Measurements from ENCODE around the gene CD151.

CD151 gene

GRCh38 chr11:868802-869201 lies 36.0 kb downstream of the CD151 start:
- no peak for TF ChIP-seq EZH2 (IDR thresholded peaks at IDR 0.05)
- TF ChIP-seq POLR2AphosphoS5 (IDR thresholded peaks at IDR 0.05; ENCODE audit: borderline replicate concordance, low read depth, low read length): no peak
- TF ChIP-seq FOXP2 (optimal IDR thresholded peaks at IDR 0.05; ENCODE audit: control extremely low read depth, extremely low read length, insufficient read depth): no peak
- Histone ChIP-seq H3K4me3 (no peak overlapping the region), H3K36me3 (ENCODE audit: insufficient read depth, low read length) (no peaks in the 10 kb centered on the region; the same call in 1 of the 2 replicates), H3K27ac (no peak overlapping the region), H3K9ac (ENCODE audit: insufficient read length) (no peak overlapping the region), H3K9me3 (ENCODE audit: low read depth, low read length) (no peaks in the 10 kb centered on the region)
- DNase-seq (ENCODE audit: low read depth, low spot score): no peak

- Histone ChIP-seq H3K4me3 (no peak overlapping the region), H3K9me3 (ENCODE audit: low read depth, low read length) (no peaks in the 10 kb centered on the region), H3K27ac (no peak overlapping the region), H3K9ac (ENCODE audit: insufficient read length) (no peak overlapping the region), H3K36me3 (ENCODE audit: insufficient read depth, low read length) (peaks cover 2% of the 10 kb centered on the region; the same call in 1 of the 2 replicates)
- TF ChIP-seq FOXP2 (optimal IDR thresholded peaks at IDR 0.05; ENCODE audit: control extremely low read depth, extremely low read length, insufficient read depth) (no peak), POLR2AphosphoS5 (IDR thresholded peaks at IDR 0.05; ENCODE audit: borderline replicate concordance, low read depth, low read length) (no peak), EZH2 (IDR thresholded peaks at IDR 0.05) (no peak)
- DNase-seq (ENCODE audit: low read depth, low spot score): no peak
Observed at GRCh38 chr11:869399-870126, 36.8 kb downstream of the CD151 start.

- no peak for TF ChIP-seq POLR2AphosphoS5 (IDR thresholded peaks at IDR 0.05; ENCODE audit: borderline replicate concordance, low read depth, low read length)
- TF ChIP-seq EZH2 (IDR thresholded peaks at IDR 0.05): no peak
- TF ChIP-seq FOXP2 (optimal IDR thresholded peaks at IDR 0.05; ENCODE audit: control extremely low read depth, extremely low read length, insufficient read depth): no peak
- Histone ChIP-seq H3K4me3 (no peak overlapping the region), H3K9me3 (ENCODE audit: low read depth, low read length) (no peaks in the 10 kb centered on the region), H3K36me3 (ENCODE audit: insufficient read depth, low read length) (peaks cover 3% of the 10 kb centered on the region; the same call in 1 of the 2 replicates), H3K27ac (no peak overlapping the region), H3K9ac (ENCODE audit: insufficient read length) (no peak overlapping the region)
- no peak for DNase-seq (ENCODE audit: low read depth, low spot score)
Observed at GRCh38 chr11:870127-870413, 37.3 kb downstream of the CD151 start.

- no peak for TF ChIP-seq FOXP2 (optimal IDR thresholded peaks at IDR 0.05; ENCODE audit: control extremely low read depth, extremely low read length, insufficient read depth)
- no peak for TF ChIP-seq POLR2AphosphoS5 (IDR thresholded peaks at IDR 0.05; ENCODE audit: borderline replicate concordance, low read depth, low read length)
- no peak for TF ChIP-seq EZH2 (IDR thresholded peaks at IDR 0.05)
- Histone ChIP-seq H3K9me3 (ENCODE audit: low read depth, low read length) (no peaks in the 10 kb centered on the region), H3K4me3 (no peak overlapping the region), H3K9ac (ENCODE audit: insufficient read length) (no peak overlapping the region), H3K36me3 (ENCODE audit: insufficient read depth, low read length) (peaks cover 3% of the 10 kb centered on the region; the same call in 1 of the 2 replicates), H3K27ac (no peak overlapping the region)
- no peak for DNase-seq (ENCODE audit: low read depth, low spot score)
Observed at GRCh38 chr11:870418-870817, 37.7 kb downstream of the CD151 start.

GRCh38 chr11:871472-871871 lies 38.7 kb downstream of the CD151 start:
- Histone ChIP-seq H3K36me3 (ENCODE audit: insufficient read depth, low read length) (peaks cover 3% of the 10 kb centered on the region; the same call in 1 of the 2 replicates), H3K4me3 (no peak overlapping the region), H3K27ac (no peak overlapping the region), H3K9me3 (ENCODE audit: low read depth, low read length) (no peaks in the 10 kb centered on the region), H3K9ac (ENCODE audit: insufficient read length) (no peak overlapping the region)
- no peak for DNase-seq (ENCODE audit: low read depth, low spot score)
- no peak for TF ChIP-seq FOXP2 (optimal IDR thresholded peaks at IDR 0.05; ENCODE audit: control extremely low read depth, extremely low read length, insufficient read depth)
- TF ChIP-seq POLR2AphosphoS5 (IDR thresholded peaks at IDR 0.05; ENCODE audit: borderline replicate concordance, low read depth, low read length): no peak; the same call in 1 of the 2 replicates
- no peak for TF ChIP-seq EZH2 (IDR thresholded peaks at IDR 0.05)

DNA sequence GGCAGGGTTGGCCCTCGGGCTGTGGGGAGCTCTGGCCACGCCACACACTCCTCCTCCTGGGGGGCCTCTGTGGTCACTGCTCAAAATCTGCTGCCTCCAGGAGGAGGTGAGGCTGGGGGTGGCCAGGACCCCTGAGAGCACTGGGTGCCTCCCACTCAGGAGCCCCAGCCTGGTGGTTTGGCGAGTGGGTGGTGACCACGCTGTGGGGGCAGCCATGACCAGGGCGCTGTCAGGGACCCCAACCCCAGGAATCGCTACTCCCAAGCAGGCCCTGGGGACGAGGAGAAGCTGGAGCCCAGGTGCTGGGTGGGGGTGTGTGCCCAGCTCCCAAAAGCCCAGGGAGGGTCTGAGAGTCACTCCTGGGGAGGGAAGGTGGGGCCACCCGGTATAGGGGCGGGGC lies 40.0 kb downstream of the CD151 start:
- peaks cover 3% of the 10 kb centered on the region; the same call in 1 of the 2 replicates for H3K36me3 ChIP-seq (ENCODE audit: insufficient read depth, low read length)
- no peak overlapping the region for H3K27ac ChIP-seq
- DNase-seq (ENCODE audit: low read depth, low spot score): no peak
- no peak overlapping the region for H3K4me3 ChIP-seq
- no peaks in the 10 kb centered on the region for H3K9me3 ChIP-seq (ENCODE audit: low read depth, low read length)
- H3K9ac ChIP-seq (ENCODE audit: insufficient read length): no peak overlapping the region
- TF ChIP-seq EZH2 (IDR thresholded peaks at IDR 0.05) (no peak), FOXP2 (optimal IDR thresholded peaks at IDR 0.05; ENCODE audit: control extremely low read depth, extremely low read length, insufficient read depth) (no peak), POLR2AphosphoS5 (IDR thresholded peaks at IDR 0.05; ENCODE audit: borderline replicate concordance, low read depth, low read length) (no peak)

DNA sequence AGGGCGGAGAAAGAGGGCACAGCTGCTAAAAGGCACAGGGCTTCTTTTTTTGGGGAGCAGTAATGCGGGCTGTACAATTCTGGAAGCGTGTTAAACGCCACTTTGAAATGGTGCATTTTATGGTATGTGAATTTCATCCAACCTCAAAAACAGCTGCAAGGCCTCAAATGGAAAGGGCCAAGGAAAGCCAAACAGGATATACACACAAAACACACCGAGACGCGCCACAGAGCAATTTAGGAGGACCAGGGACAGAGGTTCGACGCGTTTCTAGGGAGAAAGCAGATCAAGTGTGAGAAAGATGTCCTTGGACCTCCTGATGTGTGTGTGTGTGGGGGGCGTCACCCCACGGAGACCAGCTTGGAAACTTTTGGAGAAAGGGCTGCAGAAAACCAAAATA lies 41.0 kb downstream of the CD151 start:
- H3K9ac ChIP-seq (ENCODE audit: insufficient read length): no peak overlapping the region
- H3K27ac ChIP-seq: no peak overlapping the region
- no peak for DNase-seq (ENCODE audit: low read depth, low spot score)
- no peak for TF ChIP-seq POLR2AphosphoS5 (IDR thresholded peaks at IDR 0.05; ENCODE audit: borderline replicate concordance, low read depth, low read length)
- TF ChIP-seq FOXP2 (optimal IDR thresholded peaks at IDR 0.05; ENCODE audit: control extremely low read depth, extremely low read length, insufficient read depth): no peak
- no peak for TF ChIP-seq EZH2 (IDR thresholded peaks at IDR 0.05)
- no peak overlapping the region for H3K4me3 ChIP-seq
- peaks cover 3% of the 10 kb centered on the region; the same call in 1 of the 2 replicates for H3K36me3 ChIP-seq (ENCODE audit: insufficient read depth, low read length)
- no peaks in the 10 kb centered on the region for H3K9me3 ChIP-seq (ENCODE audit: low read depth, low read length)

DNA sequence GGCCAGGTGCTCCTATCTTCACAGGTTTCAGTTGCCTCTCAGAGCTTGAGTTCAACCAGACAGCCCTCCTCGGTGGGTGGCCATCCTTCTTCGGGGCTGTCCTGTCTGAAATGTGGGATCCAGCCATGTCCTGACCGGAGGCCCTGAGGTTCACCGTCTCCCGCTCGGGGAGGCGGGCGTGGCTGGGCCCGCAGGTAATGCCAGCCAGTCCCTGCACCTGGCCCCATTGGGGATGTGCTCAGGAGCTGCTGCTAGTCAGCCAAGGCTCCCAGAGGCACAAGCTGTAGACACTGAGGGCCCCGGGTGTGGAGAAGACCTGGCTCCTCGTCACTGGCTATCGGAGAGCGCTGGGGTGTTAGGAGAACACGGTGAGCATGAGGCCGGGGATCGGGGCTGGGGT lies 42.5 kb downstream of the CD151 start:
- TF ChIP-seq FOXP2 (optimal IDR thresholded peaks at IDR 0.05; ENCODE audit: control extremely low read depth, extremely low read length, insufficient read depth): no peak
- TF ChIP-seq EZH2 (IDR thresholded peaks at IDR 0.05): no peak
- TF ChIP-seq POLR2AphosphoS5 (IDR thresholded peaks at IDR 0.05; ENCODE audit: borderline replicate concordance, low read depth, low read length): no peak
- Histone ChIP-seq H3K4me3 (no peak overlapping the region), H3K9ac (ENCODE audit: insufficient read length) (no peak overlapping the region), H3K27ac (no peak overlapping the region), H3K9me3 (ENCODE audit: low read depth, low read length) (no peaks in the 10 kb centered on the region), H3K36me3 (ENCODE audit: insufficient read depth, low read length) (peaks cover 5% of the 10 kb centered on the region; the same call in 1 of the 2 replicates)
- no peak for DNase-seq (ENCODE audit: low read depth, low spot score)

All from SK-N-MC (cell line).